ENCODE results near the gene DECR2.
A peak's percentile ranks its signal among the peaks of the same experiment; 100 is the strongest.
"Not testable (repeated sequence)": the region's sequence is repeated elsewhere in the genome, so short reads cannot be mapped to it uniquely, and the experiment has no call there.

The DECR2 gene

DNA sequence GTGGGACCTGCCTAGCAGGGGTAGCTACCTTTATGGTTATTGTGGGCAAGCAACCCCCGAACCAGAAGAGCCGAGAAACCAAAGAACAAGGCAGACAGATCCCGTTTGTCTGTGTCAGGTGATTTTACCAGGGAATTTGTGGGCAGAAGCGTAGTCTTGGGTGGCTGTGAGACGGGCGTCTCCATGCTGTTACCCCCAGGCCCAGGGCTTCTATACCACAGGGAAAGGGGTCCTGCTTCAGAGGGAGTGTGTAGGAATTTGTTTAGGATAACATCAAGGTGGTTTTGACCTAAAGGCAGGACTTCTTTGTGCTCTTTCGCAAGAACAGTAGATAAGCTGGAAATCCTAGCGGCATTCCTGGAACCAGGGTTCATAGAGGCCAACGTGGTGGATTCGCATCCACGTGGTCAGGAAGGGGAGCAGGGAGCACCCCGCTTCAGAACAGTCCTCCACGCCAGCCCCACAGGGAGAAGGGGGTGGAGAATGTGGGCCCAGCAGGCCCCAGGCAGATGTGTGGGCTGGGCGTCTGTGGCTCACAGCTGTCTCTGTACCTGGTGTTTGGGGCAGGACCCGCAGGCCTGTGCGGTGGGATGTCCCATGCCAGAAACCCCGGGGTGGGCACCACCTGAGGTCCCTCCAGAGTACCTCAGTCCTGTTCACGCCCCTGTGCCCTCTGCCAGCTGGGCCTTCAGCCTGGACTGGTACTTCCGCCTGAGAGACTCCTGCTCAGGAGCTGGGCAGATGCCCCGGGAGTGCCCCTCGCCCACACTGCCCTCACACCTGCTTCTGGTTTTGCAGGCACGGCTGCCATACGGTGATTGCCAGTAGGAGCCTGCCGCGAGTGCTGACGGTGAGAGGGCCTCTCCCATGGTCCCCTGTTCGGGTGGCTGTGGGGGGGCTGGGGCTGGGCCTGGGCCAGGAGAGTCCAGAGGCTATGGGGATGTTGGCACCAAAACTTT, 4.1 kb downstream of the DECR2 start:
- no peak for DNase-seq

DNA sequence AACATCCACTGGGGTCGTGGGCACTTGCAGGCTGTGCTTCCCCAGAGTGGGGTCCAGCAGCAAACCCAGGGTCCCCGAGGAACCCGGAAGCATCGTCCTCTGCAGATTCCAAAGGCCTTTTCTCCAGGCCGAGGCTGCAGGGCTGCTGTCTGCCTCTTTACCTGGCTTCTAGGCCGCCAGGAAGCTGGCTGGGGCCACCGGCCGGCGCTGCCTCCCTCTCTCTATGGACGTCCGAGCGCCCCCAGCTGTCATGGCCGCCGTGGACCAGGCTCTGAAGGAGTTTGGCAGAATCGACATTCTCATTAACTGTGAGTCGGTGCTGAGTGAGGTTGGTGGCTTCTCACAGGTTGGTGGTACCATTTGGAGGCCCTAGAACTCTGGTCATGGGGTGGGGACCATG, 5.6 kb downstream of the DECR2 start:
- DNase-seq, result no peak

DNA sequence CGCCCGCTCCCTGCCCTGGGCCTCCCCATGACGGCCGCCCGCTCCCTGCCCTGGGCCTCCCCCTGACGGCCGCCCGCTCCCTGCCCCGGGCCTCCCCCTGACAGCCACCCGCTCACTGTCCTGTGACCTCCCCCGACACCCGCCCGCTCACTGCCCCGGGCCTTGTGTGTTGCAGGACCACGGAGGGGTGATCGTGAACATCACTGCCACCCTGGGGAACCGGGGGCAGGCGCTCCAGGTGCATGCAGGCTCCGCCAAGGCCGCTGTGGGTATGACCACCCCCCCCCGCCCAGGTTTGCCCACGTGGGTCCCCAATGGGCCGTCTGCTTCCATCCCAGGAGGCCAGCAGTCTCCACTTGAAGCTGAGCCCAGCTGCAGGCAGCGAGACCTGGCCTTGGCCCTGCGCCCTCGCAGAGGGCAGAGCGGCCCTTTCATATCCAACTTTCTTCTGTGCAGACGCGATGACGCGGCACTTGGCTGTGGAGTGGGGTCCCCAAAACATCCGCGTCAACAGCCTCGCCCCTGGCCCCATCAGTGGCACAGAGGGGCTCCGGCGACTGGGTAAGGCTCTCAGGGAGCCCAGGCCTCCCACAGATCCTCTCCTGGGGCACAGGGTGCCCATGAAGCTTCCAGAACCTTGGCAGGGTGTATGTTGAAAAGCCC, 9.0 kb downstream of the DECR2 start:
- DNase-seq, result no peak

DNA sequence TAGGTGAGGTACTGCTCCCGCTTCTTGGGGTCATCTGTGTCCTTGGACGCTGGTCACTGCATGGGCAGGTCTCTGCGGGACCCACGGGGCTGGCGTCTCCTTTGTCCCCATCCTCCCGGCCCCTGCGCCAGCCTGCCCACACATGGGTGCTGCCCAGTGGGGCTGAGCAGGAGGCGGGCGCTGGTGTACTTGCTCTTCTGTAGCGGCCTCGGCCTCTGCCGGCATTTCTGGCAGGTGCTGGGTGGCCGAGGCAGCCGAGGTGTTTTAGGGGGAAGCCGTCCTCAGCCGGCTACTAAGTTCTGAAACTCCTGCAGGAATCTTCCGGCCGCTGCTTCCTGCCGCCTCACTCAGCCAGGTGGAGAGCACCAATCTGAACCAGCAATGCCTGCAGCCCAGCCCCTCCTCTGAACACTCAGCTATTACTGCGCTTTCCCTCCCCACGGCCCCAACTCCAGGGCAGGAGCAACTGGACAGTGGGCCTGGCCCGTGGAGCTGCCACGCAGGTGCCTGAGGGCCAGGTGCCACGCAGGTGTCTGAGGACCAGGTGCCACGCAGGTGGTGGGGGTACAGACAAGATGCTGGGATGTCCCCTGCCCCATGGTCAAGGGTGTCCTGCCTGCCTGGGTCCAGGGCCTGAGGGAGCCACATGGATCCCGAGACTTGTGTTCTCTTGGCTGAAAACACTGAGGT, 10.0 kb downstream of the DECR2 start:
- no peak for DNase-seq

DNA sequence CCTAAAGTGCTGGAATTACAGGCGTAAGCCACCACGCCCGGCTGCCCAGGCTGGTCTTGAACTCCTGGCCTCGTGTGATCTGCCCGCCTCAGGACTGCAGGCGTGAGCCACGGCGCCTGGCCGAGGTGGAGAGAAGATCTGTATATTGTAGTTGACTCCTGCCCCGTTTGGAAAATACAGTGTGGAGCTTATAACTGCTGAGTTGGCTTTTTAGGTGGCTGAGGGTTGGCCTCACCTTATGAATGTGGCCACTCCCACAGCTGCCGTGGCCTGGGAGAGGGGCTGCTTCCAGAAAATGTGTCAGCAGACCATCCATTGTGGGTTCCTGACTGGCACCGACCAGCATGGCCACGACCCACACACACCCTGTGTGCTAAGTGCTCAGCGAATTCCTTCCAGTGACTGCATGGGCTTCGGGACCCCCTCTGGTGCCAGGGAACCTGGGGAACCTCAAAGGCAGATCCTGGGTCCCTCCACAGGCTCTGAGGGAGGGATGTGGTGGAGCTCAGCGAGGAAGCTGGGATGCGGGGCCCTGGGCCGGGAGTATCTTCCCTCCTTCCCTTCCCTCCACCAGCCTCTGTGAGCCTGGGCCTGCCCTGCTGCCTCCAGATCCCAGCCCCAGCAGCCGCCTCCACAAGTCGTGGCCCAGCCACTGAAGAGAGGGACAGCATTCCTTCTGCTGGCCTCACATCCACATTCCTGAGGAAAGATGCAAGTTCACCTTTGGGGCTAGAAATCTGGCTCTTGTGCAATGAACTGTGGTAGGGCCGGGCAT, 12.9 kb downstream of the DECR2 start:
- no peak for DNase-seq

DNA sequence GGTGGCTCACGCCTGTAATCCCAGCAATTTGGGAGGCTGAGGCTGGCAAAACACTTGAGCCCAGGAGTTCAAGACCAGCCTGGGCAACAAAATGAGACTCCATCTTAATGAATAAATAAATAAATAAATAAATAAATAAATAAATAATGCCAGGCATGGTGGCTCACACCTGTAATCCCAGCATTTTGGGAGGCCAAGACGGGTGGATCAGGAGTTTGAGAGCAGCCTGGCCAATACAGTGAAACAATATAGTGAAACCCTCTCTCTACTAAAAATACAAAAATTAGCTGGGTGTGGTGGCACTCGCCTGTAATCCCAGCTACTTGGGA, 13.4 kb downstream of the DECR2 start:
- not testable (repeated sequence) for DNase-seq

DNA sequence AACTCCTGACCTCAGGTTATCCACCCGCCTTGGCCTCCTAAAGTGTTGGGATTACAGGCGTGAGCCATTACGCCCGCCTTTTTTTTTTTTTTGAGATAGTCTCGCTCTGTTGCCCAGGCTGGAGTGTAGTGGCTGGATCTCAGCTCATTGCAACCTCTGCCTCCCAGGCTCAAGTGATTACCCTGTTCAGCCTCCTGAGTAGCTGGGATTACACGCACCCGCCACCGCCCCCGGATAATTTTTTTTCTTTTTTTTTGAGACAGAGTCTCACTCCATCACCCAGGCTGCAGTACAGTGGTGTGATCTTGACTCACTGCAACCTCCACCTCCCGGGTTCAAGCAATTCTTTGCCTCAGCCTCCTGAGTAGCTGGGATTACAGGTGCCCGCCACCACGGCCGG, 20.5 kb downstream of the DECR2 start:
- not testable (repeated sequence) for DNase-seq

DNA sequence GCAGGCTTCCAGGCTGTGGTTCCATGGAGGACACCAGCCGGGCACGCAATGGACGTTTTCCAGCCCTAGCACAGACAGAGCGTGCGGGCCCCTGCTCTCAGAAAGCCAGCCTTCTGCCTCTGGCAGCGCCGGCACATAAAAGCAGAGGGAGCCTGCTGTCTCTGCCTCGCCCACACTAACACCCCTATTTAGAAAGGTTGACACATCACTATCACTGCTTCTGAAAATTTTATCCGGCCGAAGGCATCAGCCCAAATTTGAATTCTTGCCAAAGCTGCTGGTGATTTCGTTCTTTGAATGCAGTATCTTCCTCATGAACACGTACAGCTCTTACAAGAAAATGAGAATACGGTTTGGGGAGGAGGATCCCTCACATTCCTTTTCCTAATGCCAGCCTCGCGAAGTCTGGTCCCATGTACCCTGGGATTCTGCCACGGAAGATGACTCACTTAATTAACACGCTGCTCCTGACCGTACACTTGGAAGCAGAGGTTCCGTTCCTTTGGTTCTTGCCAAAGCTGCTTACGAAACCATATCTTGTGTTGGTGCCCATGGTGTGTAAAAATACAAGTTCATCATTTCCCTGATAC, 22.4 kb downstream of the DECR2 start:
- DNase-seq, result no peak

DNA sequence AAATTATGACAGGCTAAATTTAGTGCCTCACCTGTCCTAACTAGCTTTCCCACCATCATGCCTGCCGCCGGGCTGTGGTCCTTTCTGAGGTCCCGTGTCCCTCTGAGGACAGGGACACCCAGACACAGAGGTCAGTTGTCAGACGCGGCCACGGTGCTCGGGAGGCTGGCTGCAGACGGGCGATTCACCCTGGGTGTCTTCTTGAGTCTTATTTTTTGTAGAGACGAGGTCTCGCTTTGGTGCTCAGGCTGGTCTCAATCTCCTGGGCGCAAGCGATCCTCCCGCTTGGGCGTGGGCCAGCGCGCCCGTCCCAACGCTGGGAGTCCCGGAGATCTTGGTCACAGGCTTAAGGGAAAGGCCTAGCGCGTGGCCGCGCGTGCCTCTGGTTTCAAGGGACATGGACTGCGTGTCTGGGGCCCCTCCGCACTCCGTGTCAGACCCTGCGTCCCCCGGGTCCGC, 23.0 kb downstream of the DECR2 start:
- no peak for DNase-seq

DNA sequence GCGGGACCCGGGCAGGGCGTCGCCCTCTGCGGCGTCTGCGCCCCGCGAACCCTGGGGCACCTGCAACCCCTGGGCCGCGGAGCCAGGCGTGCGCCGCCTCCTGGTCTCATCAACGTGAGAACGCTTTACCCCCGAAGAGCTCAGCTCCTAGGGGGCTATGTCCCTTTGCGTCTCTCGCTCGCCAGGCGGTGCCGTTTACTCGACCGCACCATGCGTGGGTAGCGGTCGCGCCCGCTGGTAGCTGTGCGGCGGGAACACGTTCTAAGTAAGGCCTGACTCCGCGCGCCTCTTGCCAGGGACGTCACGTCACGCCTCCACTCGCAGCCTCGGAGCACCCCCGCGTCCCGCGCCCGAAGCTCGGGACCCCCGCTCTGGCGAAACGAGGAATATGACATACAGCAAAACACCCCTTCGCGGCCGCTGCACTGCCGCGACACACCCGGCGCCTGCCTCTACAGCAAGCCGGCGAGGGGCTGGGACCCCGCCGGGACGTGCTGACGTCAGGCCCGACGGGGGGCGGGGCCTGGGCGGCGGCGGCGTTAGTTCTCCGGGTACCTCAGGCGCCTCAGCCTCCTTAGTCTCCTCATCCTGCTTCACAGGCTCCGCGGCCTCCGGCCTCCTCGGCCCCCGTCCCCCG, 23.5 kb downstream of the DECR2 start, which contains the start of gene RAB11FIP3:
Gene RAB11FIP3 (plus strand): TSS at position 568 of the 637 bp plus-strand sequence. CDS start 358 bp downstream, outside the sequence.
- peak; percentile 87 for DNase-seq

DNA sequence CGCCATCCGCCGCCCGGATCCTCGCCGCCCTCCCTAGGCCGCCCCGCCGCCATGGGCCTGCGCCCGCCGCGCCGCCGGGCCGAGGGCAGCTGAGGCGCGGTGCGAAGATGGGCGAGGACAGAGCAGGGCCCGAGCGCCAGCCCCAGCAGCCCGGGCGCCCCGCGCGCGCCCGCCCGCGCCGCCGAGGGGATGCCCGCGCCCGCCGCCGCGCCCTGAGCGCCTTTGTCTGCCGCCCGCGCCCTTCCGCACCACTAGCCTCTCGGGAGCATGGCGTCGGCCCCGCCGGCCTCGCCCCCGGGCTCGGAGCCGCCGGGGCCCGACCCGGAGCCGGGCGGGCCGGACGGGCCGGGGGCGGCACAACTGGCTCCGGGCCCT, 24.0 kb downstream of the DECR2 start:
- peak; percentile 52 for DNase-seq

DNA sequence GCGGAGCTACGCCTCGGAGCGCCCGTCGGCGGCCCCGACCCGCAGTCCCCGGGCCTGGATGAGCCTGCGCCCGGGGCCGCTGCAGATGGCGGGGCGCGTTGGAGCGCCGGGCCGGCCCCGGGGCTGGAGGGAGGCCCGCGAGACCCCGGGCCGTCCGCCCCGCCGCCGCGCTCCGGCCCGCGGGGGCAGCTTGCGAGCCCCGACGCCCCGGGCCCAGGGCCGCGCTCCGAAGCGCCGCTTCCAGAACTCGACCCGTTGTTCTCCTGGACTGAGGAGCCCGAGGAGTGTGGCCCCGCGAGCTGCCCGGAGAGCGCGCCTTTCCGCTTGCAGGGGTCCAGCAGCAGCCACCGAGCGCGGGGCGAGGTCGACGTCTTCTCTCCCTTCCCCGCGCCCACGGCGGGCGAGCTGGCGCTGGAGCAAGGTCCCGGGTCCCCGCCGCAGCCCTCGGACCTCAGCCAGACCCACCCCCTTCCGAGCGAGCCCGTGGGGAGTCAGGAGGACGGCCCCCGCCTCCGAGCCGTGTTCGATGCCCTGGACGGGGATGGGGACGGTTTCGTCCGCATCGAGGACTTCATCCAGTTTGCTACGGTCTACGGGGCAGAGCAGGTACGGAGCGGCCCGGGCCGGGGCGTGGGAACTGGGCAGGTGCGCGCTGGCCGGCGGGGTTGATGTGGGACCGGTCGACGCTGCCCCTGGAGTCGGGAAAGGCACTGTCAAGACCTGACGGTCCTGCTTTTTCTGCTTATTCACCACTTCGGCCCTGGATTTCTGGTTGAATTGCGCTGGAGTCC, 24.6 kb downstream of the DECR2 start:
- peak; percentile 21 for DNase-seq

DNA sequence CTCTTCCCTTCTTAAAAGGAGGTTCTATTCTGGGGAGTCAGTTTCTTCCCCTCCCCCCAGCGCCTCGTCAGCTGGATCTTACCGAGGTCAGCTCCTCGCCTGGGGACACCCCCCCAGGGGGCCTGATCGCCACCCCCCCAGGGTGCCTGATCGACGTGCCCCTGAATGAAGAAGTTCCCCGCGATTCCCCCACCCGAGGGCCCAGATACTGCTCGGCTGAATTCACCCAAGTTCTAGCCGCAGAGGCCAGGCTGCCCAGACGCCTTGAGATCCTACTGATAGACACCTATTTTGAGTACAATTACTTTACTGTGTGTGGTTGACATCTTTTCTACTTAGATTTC, 25.2 kb downstream of the DECR2 start:
- DNase-seq, result peak; percentile 11

DNA sequence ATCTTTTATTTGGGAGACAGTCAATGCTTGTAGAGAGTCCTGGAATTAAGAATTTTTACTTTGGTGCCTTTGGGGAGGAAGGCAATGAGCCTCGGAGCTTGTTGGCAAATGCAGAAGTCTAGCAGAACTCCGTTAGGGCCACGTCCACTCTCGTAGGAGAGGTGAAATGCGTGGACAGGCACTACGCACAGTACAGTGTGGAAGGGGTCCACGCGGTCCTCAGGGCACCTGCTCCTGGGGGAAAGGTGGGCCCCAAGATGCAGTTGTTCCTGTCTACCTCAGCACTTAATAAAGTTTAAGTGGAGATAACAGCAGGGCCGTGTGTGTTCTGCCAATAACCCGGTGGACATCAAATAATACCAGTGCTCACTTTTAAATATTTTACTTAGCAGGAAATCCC, 25.6 kb downstream of the DECR2 start:
- no peak for DNase-seq

DNA sequence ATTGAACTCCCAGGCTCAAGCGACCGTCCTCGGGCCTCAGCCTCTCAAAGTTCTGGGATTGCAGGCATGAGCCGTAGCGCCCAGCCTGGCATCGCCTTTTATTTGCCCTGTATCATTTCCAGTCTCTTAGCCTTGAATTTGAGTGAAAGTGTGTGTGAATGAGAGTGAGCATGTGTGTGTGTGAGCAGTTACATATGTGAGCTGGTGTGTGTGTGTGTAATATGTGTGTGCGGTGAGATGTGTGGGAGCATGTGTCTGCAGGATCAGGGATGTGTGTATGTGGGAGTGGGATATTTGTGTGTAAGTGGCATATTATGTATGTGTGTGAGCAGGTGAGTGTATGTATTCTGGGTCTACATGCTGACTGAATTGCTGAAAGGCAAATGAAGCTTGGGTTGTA, 29.2 kb downstream of the DECR2 start:
- DNase-seq, result no peak

DNA sequence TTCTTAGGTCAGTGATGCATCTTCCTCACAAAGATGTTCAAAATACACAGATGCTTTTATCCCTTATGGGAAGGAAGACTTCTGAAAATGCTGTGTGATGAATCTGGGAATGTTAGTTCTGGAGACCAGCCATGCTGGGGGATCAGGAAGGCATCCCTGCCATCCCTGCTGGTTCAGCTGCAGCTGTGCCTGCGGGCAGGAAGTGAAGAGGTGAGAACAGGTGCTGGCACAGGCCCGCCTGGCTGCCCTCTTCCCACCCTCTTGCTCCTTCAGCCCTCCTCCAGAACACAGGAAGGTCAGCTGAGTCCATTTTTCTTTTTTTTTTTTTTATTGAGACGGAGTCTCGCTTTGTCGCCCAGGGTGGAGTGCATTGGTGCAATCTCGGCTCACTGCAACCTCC, 38.9 kb downstream of the DECR2 start:
- no peak for DNase-seq

DNA sequence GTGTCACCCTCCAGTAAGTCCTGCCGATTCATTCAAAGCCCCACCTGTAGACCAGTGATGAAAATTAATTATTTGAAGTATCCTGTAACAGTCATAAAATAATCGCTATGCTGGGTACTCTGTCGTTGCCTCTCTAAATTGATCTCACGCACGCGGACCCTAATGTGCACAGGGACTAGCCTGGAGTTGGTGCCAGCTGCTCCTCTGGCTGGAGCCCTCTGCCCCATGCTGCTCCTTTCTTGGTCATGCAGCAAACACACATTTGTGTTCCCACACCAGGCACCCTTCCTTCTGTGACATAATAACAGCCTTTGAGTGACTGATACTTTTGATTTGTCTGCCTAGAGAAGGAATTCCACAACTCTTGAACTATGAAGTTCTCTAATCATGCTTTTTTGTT, 39.8 kb downstream of the DECR2 start:
- DNase-seq, result no peak

DNA sequence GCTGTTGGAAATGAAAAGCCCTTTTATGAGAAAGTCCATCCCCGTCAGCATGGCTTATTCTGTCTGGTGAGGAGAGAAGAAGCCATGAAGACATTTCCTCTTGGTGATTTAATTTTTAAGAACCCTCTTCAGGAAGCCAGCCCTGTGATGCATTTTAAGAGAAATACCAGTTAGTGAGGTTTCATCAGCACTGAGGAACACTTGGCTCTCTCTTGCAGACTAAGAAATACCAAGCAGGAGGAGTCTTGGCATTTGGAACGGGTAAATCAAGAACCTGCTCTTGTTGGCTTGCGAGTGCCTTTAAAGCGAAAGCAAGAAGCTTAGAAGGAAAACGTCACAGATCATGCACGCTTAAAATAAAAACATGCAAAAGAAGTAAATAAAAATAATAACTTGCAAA, 41.3 kb downstream of the DECR2 start:
- DNase-seq, result no peak

DNA sequence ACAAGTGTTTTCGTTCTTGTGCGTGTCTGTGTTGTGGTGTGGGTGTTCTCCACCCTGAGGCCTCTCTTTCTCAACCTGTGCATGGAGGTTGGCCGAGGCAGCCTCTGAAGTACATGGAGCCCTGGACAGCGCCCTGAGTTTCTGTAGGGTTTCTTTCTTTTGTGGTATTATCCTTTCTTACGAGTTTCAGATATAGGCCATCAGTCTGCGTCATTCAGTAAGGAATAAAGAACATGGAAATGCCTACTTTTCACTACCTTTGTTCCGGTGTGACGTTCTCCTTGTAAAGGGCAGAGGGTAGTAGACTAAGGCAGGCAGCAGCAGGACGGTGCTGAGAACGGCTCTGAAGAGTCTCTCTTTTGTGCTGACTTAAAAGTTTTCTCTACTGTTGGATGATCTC, 42.3 kb downstream of the DECR2 start:
- DNase-seq, result no peak

DNA sequence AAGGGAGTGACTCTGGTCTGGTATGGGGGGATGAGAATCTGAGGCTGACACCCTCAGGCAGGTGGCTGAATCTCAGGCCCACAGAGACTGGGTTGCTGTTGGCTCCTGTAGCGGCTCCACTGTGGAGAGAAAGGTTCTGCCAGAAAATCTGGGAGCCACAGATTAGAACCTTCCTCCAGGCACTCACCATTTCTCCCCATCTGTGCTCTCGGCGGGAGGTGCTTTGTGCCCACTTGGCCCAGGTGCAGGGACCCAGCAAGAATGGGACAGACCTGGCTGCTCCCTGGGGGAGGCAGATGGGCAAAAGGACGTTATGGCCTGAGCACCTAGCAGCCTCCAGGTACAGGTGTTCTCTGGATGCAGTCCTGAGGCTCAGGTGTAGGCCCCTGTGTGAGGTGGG, 43.9 kb downstream of the DECR2 start:
- DNase-seq, result no peak

DNA sequence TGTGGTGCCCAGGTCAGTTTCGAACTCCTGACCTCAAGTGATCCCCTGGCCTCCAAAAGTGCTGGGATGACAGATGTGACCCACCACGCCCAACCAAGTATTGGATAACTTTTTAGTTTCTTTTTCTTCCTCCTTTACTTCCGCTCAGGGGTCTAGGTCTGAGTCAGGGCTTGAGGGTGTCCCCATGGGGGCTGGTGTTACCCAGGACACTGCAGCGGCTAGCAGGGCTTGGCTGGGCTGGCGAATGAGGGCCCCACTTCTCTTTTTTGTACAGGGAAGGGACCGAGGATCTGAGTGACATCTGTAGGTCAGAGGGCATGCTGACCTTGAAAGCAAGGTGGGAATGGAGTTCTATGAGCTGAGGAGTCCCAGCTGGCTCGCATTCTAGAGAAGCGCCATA, 48.7 kb downstream of the DECR2 start:
- no peak for DNase-seq
